HepG2 (cell line): Measurements from ENCODE around the gene LYZL6. TPM values are rescaled to one million over a fixed set of nuclear protein-coding genes. Genes with fewer than 3 reads are reported as not detected.

Experiments used
- ATAC-seq: fragments of 200-7000 bp; cut with Tn5 transposase; 3 replicates; pipeline ENCODE4 v1.9.1; 2020; ENCODE audit warnings: mild to moderate bottlenecking, moderate library complexity
- BruUV-seq: library from RNA; stranded (reverse); fragments of 400-500 nt; replicated peaks from 2 replicates; lab custom pipeline; 2021; lab: Mats Ljungman, UMichigan
- CTCF ChIA-PET: fragments of 300-600 bp; formaldehyde crosslinking; extraction: SDS; loops from one replicate; lab custom pipeline; 2021; ENCODE audit warnings: low total read pairs, inconsistent platforms, low intra/inter-chr PET ratio; lab: Yijun Ruan, JAX
- POLR2A ChIA-PET: fragments of 350-600 bp; sonication (Branson Sonifier 250); formaldehyde crosslinking; loops from one replicate; lab custom pipeline; 2020; ENCODE audit warnings: antibody characterized with exemption, inconsistent platforms; lab: Yijun Ruan, JAX
- DNase-seq: peaks from one replicate; pipeline ENCODE4 v3.0.0-alpha.2; 2015; ENCODE audit warnings: low spot score
- FAIRE-seq: peaks from 3 replicates; lab custom pipeline; 2011; peaks lifted over from hg19 to GRCh38; lab: Jason Lieb, UNC
- H2AFZ ChIP-seq: one replicate; pipeline ENCODE4 v1.6.1; 2011; ENCODE audit warnings: low read length, inconsistent platforms
- H3K27ac ChIP-seq: fragments of 300-600 bp; 3 replicates; pipeline ENCODE4 v1.8.0; 2011; ENCODE audit warnings: mixed run types, mild to moderate bottlenecking, mixed read lengths, low read length, inconsistent platforms; ENCODE audit not compliant: insufficient read depth; ENCODE audit errors: extremely low read length
- H3K27me3 ChIP-seq, 2 experiments: fragments of 200-600 bp in 1 of 2; 2 replicates in 1 of 2; 3 replicates in 1 of 2; pipeline versions ENCODE4 v1.6.0 to v1.8.0; 2011; ENCODE audit warnings: low read length in 2 of 2, mild to moderate bottlenecking in 2 of 2, moderate library complexity in 2 of 2, inconsistent platforms in 1 of 2; ENCODE audit not compliant: insufficient read depth in 2 of 2, control insufficient read depth in 1 of 2
- H3K36me3 ChIP-seq, 2 experiments: fragments of 200-600 bp in 1 of 2; replicated peaks in 1 of 2; 2 replicates in 1 of 2; 3 replicates in 1 of 2; pipeline versions ENCODE4 v1.5.1 to v1.8.0; 2011; ENCODE audit warnings: low read length in 2 of 2, inconsistent platforms in 1 of 2; ENCODE audit not compliant: insufficient read depth in 2 of 2, control insufficient read depth in 1 of 2
- H3K4me1 ChIP-seq: 2 replicates; pipeline ENCODE4 v1.5.1; 2012; ENCODE audit warnings: low read length, inconsistent platforms; ENCODE audit not compliant: insufficient read depth
- H3K4me2 ChIP-seq: 2 replicates; pipeline ENCODE4 v1.6.0; 2011; ENCODE audit warnings: low read depth, low read length, inconsistent platforms
- H3K4me3 ChIP-seq, 3 experiments: fragments of 200-600 bp in 1 of 3; sonication (generic), shearing (Covaris generic) in 1 of 3; replicated peaks in 1 of 3; 2 replicates each; pipeline ENCODE4 v1.5.1; 2011 to 2016; ENCODE audit warnings: low read length in 3 of 3, inconsistent platforms in 2 of 3, low read depth in 2 of 3, mild to moderate bottlenecking in 2 of 3, control low read depth in 1 of 3, mixed read lengths in 1 of 3; ENCODE audit not compliant: insufficient read depth in 1 of 3
- H3K79me2 ChIP-seq: one replicate; pipeline ENCODE4 v1.6.1; 2011; ENCODE audit warnings: low read length, inconsistent platforms; ENCODE audit not compliant: insufficient read depth
- H3K9ac ChIP-seq: 2 replicates; pipeline ENCODE4 v1.6.0; 2011; ENCODE audit warnings: mild to moderate bottlenecking, low read depth, low read length, inconsistent platforms; ENCODE audit not compliant: insufficient read depth
- H3K9me3 ChIP-seq: 2 replicates; pipeline ENCODE4 v1.5.1; 2012; ENCODE audit warnings: mild to moderate bottlenecking, low read length
- H4K20me1 ChIP-seq: 2 replicates; pipeline ENCODE4 v1.6.0; 2011; ENCODE audit warnings: inconsistent platforms, mild to moderate bottlenecking, low read length, moderate library complexity; ENCODE audit not compliant: insufficient read depth
- ARNT2 ChIP-seq: sonication (generic); formaldehyde crosslinking; IDR thresholded peaks from 2 replicates; pipeline ENCODE4 v1.8.0; 2022; ENCODE audit warnings: mild to moderate bottlenecking, low read depth, missing genetic modification reagents, moderate library complexity
- CEBPB ChIP-seq: IDR thresholded peaks from 2 replicates; pipeline ENCODE4 v1.6.1; 2011; ENCODE audit warnings: low read depth, low read length, improper control_type of control experiment, borderline replicate concordance
- HNRNPUL1 ChIP-seq: fragments of 200-400 bp; formaldehyde crosslinking; IDR thresholded peaks from 2 replicates; pipeline ENCODE4 v1.6.1; 2017; ENCODE audit warnings: low read depth, mild to moderate bottlenecking, low read length, moderate library complexity
- MAZ ChIP-seq, 2 experiments: sonication (generic) in 1 of 2; formaldehyde crosslinking in 1 of 2; IDR thresholded peaks; 2 replicates each; pipeline versions ENCODE4 v1.5.0 to v1.6.1; 2012 to 2020; ENCODE audit warnings: low read depth in 2 of 2, mild to moderate bottlenecking in 2 of 2, borderline replicate concordance in 1 of 2, improper control_type of control experiment in 1 of 2, low read length in 1 of 2, missing genetic modification reagents in 1 of 2, moderate library complexity in 1 of 2
- MIER2 ChIP-seq: IDR thresholded peaks from 2 replicates; pipeline ENCODE4 v1.6.1; 2016; ENCODE audit warnings: missing biosample characterization, missing genetic modification reagents
- PLRG1 ChIP-seq: fragments of 450-650 bp; conservative IDR thresholded peaks from 2 replicates; pipeline ENCODE4 v1.6.1; 2016
- RARA ChIP-seq: IDR thresholded peaks from 2 replicates; pipeline ENCODE4 v1.6.1; 2016; ENCODE audit warnings: missing genetic modification reagents, missing compliant biosample characterization
- SETDB1 ChIP-seq: sonication (generic); formaldehyde crosslinking; IDR thresholded peaks from 2 replicates; pipeline ENCODE4 v1.5.1; 2020; ENCODE audit warnings: missing genetic modification reagents, mild to moderate bottlenecking, borderline replicate concordance
- SMAD1 ChIP-seq: sonication (generic); formaldehyde crosslinking; IDR thresholded peaks from 2 replicates; pipeline ENCODE4 v1.4.0; 2020; ENCODE audit warnings: missing genetic modification reagents, low read depth, mild to moderate bottlenecking, borderline replicate concordance
- SMAD9 ChIP-seq: sonication (generic); formaldehyde crosslinking; IDR thresholded peaks from 2 replicates; pipeline ENCODE4 v1.5.1; 2020; ENCODE audit warnings: mild to moderate bottlenecking, missing genetic modification reagents
- TOPORS ChIP-seq: sonication (generic); formaldehyde crosslinking; IDR thresholded peaks from 2 replicates; pipeline ENCODE4 v1.8.0; 2023; ENCODE audit warnings: mild to moderate bottlenecking, missing genetic modification reagents
- ZKSCAN5 ChIP-seq: sonication (generic); formaldehyde crosslinking; IDR thresholded peaks from 2 replicates; pipeline ENCODE4 v1.5.1; 2020; ENCODE audit warnings: mild to moderate bottlenecking, missing genetic modification reagents
- ZNF224 ChIP-seq: sonication (generic); formaldehyde crosslinking; IDR thresholded peaks from 2 replicates; pipeline ENCODE4 v1.5.0; 2020; ENCODE audit warnings: mild to moderate bottlenecking, missing genetic modification reagents
- ZNF367 ChIP-seq: sonication (generic); formaldehyde crosslinking; IDR thresholded peaks from 2 replicates; pipeline ENCODE4 v1.4.0; 2020; ENCODE audit warnings: missing genetic modification reagents, borderline replicate concordance
- ZNF720 ChIP-seq: sonication (generic); formaldehyde crosslinking; IDR thresholded peaks from 2 replicates; pipeline ENCODE4 v1.4.0; 2020; ENCODE audit warnings: missing genetic modification reagents
- ZNF768 ChIP-seq: sonication (generic); formaldehyde crosslinking; IDR thresholded peaks from 2 replicates; pipeline ENCODE4 v1.4.0; 2020; ENCODE audit warnings: missing genetic modification reagents
- ZNF780A ChIP-seq: sonication (generic); formaldehyde crosslinking; IDR thresholded peaks from 2 replicates; pipeline ENCODE4 v1.8.0; 2022; ENCODE audit warnings: mild to moderate bottlenecking, missing genetic modification reagents, moderate library complexity
- ZSCAN31 ChIP-seq: sonication (generic); formaldehyde crosslinking; IDR thresholded peaks from 2 replicates; pipeline ENCODE4 v1.5.0; 2020; ENCODE audit warnings: low read depth, mild to moderate bottlenecking, missing genetic modification reagents
- WGBS: methylation state at CpG from one replicate; pipeline ENCODE4 v1.1.6; 2017; ENCODE audit warnings: low lambda C conversion rate; 5-methylcytosine and 5-hydroxymethylcytosine counted together
- in situ Hi-C: cut with HindIII; loops from 2 replicates; pipeline ENCODE4 v1.10.0; 2017; ENCODE audit warnings: low pct_unique_long_range_greater_than_20kb; ENCODE audit not compliant: extremely low pct_ligation_motif_present
- intact Hi-C: fragments of 100-400 bp; cut with micrococcal nuclease; formaldehyde crosslinking; loops from one replicate; pipeline ENCODE4 v1.10.0; 2022; ENCODE audit not compliant: unreplicated experiment
- polyA plus RNA-seq, 8 experiments: library from polyadenylated mRNA; depleted of rRNA in 3 of 8; stranded (reverse) in 7 of 8; unstranded in 1 of 8; fragments of >200 nt; fragmentation: Illumina TruSeq in 4 of 8; extraction: Trizol in 4 of 8; gene quantifications; 2 replicates each; pipeline versions ENCODE4 v1.2.1 to v1.2.3, GENCODE V29; 2011 to 2016; ENCODE audit warnings: low read depth in 4 of 8, missing spikeins in 1 of 8, mixed read lengths in 1 of 8; ENCODE audit not compliant: insufficient read depth in 1 of 8
- total RNA-seq, 5 experiments: library from RNA; depleted of rRNA; stranded (reverse); fragments of >200 nt; fragmentation: Illumina TruSeq; extraction: Trizol; gene quantifications; 2 replicates each; pipeline ENCODE4 v1.2.3, GENCODE V29; 2016; ENCODE audit warnings: low read depth in 1 of 5
- TF ChIP-seq, protein P1 (sequence below): sonication (generic); formaldehyde crosslinking; IDR thresholded peaks from 2 replicates; pipeline ENCODE4 v1.4.0; 2020; ENCODE audit warnings: mild to moderate bottlenecking, missing genetic modification reagents, borderline replicate concordance
- TF ChIP-seq, protein P2 (sequence below), 2 experiments: sonication (generic) in 1 of 2; formaldehyde crosslinking in 1 of 2; IDR thresholded peaks; 2 replicates each; pipeline versions ENCODE4 v1.4.0 to v1.6.1; 2018 to 2020; ENCODE audit warnings: missing genetic modification reagents in 2 of 2, borderline replicate concordance in 1 of 2, low read depth in 1 of 2, mild to moderate bottlenecking in 1 of 2, missing biosample characterization in 1 of 2

The LYZL6 gene
- total and polyA plus RNA-seq, 2 of the 13 experiments (the other 11 are each of a cell fraction or from before 2014, with no cell fraction given): not detected

DNA sequence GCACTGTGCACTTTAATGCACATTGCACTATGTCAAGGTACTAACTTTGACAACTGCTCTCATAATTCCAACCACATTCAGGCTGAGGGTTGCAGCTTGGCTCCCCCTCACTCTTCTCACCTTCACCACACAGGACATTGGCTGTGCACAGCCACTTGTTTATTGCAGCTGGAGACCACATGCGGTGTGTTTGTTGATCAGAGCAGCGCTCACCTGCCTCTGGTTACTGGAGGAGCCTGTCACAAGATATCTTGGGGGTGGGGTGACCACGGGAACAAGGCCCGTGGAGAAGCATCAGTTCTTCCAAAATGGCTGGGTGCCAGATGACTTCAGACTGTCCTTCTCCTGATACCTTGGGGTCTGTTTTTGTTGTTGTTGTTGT lies 52.7 kb downstream of the LYZL6 start (continued):
- TF ChIP-seq ZSCAN31 (CRISPR knock-in tag) (no peak), SMAD9 (no peak), ZNF224 (no peak), ZKSCAN5 (no peak), MIER2 (CRISPR knock-in tag) (no peak), ZNF367 (CRISPR knock-in tag) (no peak)

DNA sequence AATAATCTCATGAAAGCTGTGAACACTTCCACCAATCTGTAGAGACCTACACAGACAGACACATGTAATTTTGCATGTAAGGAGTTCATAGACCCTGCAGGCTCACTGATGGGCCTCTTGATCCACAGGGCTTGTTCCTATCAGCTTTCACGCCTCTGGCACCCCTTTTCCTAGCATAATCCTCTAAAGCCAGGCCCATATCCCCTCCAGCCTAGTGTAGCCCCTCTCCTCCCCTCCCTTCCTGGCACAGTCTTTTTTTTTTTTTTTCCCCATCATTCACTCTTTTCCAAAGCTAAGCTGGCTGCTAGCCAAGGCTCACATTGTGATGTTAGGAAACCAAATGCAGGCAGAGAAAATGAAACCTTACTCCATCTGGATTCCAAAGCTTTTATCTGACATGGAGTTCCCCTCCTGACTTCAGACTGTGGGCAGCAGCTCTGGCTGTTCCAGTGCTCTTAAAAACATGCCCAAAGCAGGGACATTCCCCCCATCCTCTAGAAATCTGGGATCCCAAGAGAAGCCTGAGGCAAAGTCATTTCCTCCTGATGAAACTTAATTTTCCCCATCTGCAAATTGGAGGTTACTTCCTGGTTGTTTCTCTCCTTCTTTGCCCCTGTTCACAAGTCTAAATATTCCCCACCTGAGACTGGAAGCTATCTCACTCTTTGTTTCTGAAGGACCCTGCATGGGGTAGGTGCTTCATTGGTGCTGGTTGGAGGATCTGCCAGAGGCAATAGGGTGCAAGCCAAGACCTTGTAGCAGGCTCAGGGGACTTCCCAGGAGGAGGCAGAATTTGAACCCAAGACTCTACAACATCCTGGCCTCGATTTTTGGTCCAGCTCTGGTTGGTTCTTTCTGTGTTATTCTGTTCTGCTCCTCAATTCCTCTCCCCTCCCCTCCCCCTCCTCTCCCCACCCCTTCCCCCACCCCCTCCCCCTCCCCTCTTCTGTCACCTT lies 53.4 kb downstream of the LYZL6 start:
- Histone ChIP-seq H3K9ac (no peak overlapping the region), H2AFZ (no peak overlapping the region), H3K36me3 (no peaks in the 10 kb centered on the region), H3K4me3 (no peak overlapping the region), H3K4me1 (no peaks in the 10 kb centered on the region), H3K9me3 (no peaks in the 10 kb centered on the region), H4K20me1 (no peaks in the 10 kb centered on the region), H3K27me3 (peaks cover 1 to 10% of the 10 kb centered on the region in 2 experiments; a peak in 2 of 5 replicates), H3K4me2 (no peak overlapping the region), H3K27ac (no peak overlapping the region), H3K79me2 (no peaks in the 10 kb centered on the region)
- in situ Hi-C loops (no loop called here), intact Hi-C loops (no loop called here)
- CTCF ChIA-PET: no interaction called here
- no peak for ATAC-seq
- BruUV-seq: no TSS peak
- POLR2A ChIA-PET: no interaction called here
- no peak for FAIRE-seq
- WGBS: 8% methylated on average over 2 of the region's 2 CpGs
- DNase-seq: no peak
- TF ChIP-seq ZNF780A (CRISPR knock-in tag) (no peak), PLRG1 (no peak), TOPORS (no peak), ARNT2 (CRISPR knock-in tag) (no peak), SETDB1 (CRISPR knock-in tag) (no peak), CEBPB (no peak), ZNF720 (CRISPR knock-in tag) (no peak), SMAD1 (CRISPR knock-in tag) (no peak), ZNF768 (CRISPR knock-in tag) (no peak), MAZ (IDR thresholded peaks at IDR 0.05; ENCODE audit: borderline replicate concordance, low read depth, low read length) (no peak), MAZ (CRISPR knock-in tag; IDR thresholded peaks at IDR 0.05; ENCODE audit: low read depth) (no peak), RARA (no peak), HNRNPUL1 (no peak)
- TF ChIP-seq, protein P1, sequence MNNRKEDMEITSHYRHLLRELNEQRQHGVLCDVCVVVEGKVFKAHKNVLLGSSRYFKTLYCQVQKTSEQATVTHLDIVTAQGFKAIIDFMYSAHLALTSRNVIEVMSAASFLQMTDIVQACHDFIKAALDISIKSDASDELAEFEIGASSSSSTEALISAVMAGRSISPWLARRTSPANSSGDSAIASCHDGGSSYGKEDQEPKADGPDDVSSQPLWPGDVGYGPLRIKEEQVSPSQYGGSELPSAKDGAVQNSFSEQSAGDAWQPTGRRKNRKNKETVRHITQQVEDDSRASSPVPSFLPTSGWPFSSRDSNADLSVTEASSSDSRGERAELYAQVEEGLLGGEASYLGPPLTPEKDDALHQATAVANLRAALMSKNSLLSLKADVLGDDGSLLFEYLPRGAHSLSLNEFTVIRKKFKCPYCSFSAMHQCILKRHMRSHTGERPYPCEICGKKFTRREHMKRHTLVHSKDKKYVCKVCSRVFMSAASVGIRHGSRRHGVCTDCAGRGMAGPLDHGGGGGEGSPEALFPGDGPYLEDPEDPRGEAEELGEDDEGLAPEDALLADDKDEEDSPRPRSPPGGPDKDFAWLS (CRISPR knock-in tag): no peak
- TF ChIP-seq, protein P2, sequence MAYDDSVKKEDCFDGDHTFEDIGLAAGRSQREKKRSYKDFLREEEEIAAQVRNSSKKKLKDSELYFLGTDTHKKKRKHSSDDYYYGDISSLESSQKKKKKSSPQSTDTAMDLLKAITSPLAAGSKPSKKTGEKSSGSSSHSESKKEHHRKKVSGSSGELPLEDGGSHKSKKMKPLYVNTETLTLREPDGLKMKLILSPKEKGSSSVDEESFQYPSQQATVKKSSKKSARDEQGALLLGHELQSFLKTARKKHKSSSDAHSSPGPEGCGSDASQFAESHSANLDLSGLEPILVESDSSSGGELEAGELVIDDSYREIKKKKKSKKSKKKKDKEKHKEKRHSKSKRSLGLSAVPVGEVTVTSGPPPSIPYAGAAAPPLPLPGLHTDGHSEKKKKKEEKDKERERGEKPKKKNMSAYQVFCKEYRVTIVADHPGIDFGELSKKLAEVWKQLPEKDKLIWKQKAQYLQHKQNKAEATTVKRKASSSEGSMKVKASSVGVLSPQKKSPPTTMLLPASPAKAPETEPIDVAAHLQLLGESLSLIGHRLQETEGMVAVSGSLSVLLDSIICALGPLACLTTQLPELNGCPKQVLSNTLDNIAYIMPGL (CRISPR knock-in tag; IDR thresholded peaks at IDR 0.05; ENCODE audit: borderline replicate concordance in 1 of 2, low read depth in 1 of 2): no peak
